Measurements from ENCODE around the gene FOXN4. TPM values are rescaled to one million over a fixed set of nuclear protein-coding genes. Genes with fewer than 3 reads are reported as not detected.

Gene FOXN4
- total RNA-seq, 4 donors from 2014 or later: not detected

DNA sequence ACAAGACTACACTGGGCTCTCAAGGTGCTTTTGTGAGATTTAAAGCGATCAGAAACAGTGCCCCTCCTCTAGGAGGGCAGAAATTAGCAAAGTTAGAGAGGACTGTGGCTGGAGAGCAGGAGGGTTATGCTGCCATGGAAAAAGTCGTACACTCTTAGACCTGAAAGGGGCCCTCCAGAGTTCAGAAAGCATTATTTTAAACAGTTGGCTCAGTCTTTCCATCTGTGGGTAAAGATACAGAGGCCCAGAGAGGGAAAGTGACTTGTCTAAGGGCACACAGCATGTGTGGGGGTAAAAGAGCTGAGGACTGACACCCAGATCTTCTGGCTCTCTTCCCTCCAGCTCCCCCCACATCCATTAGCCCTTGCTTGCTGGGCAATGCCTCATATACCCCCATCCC is 47.1 kb downstream of the FOXN4 start:
- peaks cover 2 to 100% (median 15%) of the 10 kb centered on the region in 3 donors for H3K36me3 ChIP-seq
- DNase-seq (ENCODE audit: low spot score in 2 of 2): no peak
- no peaks in the 10 kb centered on the region for H3K4me1 ChIP-seq
- no peak for TF ChIP-seq EP300 (IDR thresholded peaks at IDR 0.05)
- TF ChIP-seq, protein P1, sequence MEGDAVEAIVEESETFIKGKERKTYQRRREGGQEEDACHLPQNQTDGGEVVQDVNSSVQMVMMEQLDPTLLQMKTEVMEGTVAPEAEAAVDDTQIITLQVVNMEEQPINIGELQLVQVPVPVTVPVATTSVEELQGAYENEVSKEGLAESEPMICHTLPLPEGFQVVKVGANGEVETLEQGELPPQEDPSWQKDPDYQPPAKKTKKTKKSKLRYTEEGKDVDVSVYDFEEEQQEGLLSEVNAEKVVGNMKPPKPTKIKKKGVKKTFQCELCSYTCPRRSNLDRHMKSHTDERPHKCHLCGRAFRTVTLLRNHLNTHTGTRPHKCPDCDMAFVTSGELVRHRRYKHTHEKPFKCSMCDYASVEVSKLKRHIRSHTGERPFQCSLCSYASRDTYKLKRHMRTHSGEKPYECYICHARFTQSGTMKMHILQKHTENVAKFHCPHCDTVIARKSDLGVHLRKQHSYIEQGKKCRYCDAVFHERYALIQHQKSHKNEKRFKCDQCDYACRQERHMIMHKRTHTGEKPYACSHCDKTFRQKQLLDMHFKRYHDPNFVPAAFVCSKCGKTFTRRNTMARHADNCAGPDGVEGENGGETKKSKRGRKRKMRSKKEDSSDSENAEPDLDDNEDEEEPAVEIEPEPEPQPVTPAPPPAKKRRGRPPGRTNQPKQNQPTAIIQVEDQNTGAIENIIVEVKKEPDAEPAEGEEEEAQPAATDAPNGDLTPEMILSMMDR (IDR thresholded peaks at IDR 0.05): no peak
- no peak for TF ChIP-seq POLR2A (IDR thresholded peaks at IDR 0.05)
- peaks cover 0 to 12% (median 2%) of the 10 kb centered on the region in 4 donors for H3K9me3 ChIP-seq
- 93 to 97% methylated on average over 2 of the region's 2 CpGs for WGBS, 2 donors
- H3K27me3 ChIP-seq: no peaks in the 10 kb centered on the region
- no peak overlapping the region for H3K4me3 ChIP-seq
- H3K27ac ChIP-seq: no peak overlapping the region

GRCh38 chr12:109261087-109261486 is 48.0 kb downstream of the FOXN4 start:
- TF ChIP-seq, protein P1 (IDR thresholded peaks at IDR 0.05): no peak
- TF ChIP-seq POLR2A (IDR thresholded peaks at IDR 0.05) (no peak), EP300 (IDR thresholded peaks at IDR 0.05) (no peak)
- Histone ChIP-seq H3K27ac (no peak overlapping the region), H3K27me3 (no peaks in the 10 kb centered on the region), H3K4me1 (no peaks in the 10 kb centered on the region), H3K36me3 (peaks cover 2 to 100% (median 15%) of the 10 kb centered on the region in 3 donors), H3K4me3 (no peak overlapping the region), H3K9me3 (peaks cover 0 to 12% (median 2%) of the 10 kb centered on the region in 4 donors)
- 90 to 100% methylated on average over 1 of the region's 1 CpG for WGBS, 2 donors
- DNase-seq (ENCODE audit: low spot score in 2 of 2): no peak

- H3K4me3 ChIP-seq: no peak overlapping the region
- peaks cover 0 to 12% (median 2%) of the 10 kb centered on the region in 4 donors for H3K9me3 ChIP-seq
- no peaks in the 10 kb centered on the region for H3K27me3 ChIP-seq
- H3K4me1 ChIP-seq: no peaks in the 10 kb centered on the region
- no peak for DNase-seq (ENCODE audit: low spot score in 2 of 2)
- peaks cover 2 to 100% (median 9%) of the 10 kb centered on the region in 3 donors for H3K36me3 ChIP-seq
- WGBS, 2 donors: 92 to 94% methylated on average over 1 of the region's 1 CpG
- no peak overlapping the region for H3K27ac ChIP-seq
- TF ChIP-seq EP300 (IDR thresholded peaks at IDR 0.05) (no peak), POLR2A (IDR thresholded peaks at IDR 0.05) (no peak)
- TF ChIP-seq, protein P1 (IDR thresholded peaks at IDR 0.05): no peak
These were observed 49.6 kb downstream of the FOXN4 start for GRCh38 chr12:109259545-109259895.

- Histone ChIP-seq H3K27ac (no peak overlapping the region), H3K36me3 (peaks cover 2 to 100% (median 9%) of the 10 kb centered on the region in 3 donors), H3K4me1 (no peaks in the 10 kb centered on the region), H3K4me3 (no peak overlapping the region), H3K9me3 (peaks cover 0 to 16% (median 3%) of the 10 kb centered on the region in 4 donors), H3K27me3 (no peaks in the 10 kb centered on the region)
- no peak for DNase-seq (ENCODE audit: low spot score in 2 of 2)
- TF ChIP-seq POLR2A (IDR thresholded peaks at IDR 0.05) (no peak), EP300 (IDR thresholded peaks at IDR 0.05) (no peak)
- TF ChIP-seq, protein P1 (IDR thresholded peaks at IDR 0.05): no peak
- 82 to 83% methylated on average over 13 to 16 of the region's 16 CpGs for WGBS, 2 donors
These were observed 50.2 kb downstream of the FOXN4 start for GRCh38 chr12:109258607-109259544.

- TF ChIP-seq EP300 (IDR thresholded peaks at IDR 0.05): no peak
- TF ChIP-seq, protein P1 (IDR thresholded peaks at IDR 0.05): no peak
- TF ChIP-seq POLR2A (IDR thresholded peaks at IDR 0.05): no peak
- H3K36me3 ChIP-seq: peaks cover 0 to 100% (median 9%) of the 10 kb centered on the region in 3 donors
- H3K27me3 ChIP-seq: no peaks in the 10 kb centered on the region
- no peak for DNase-seq (ENCODE audit: low spot score in 2 of 2)
- no peak overlapping the region for H3K27ac ChIP-seq
- H3K9me3 ChIP-seq: peaks cover 0 to 17% (median 2%) of the 10 kb centered on the region in 4 donors
- WGBS, 2 donors: 76 to 96% methylated on average over 4 to 6 of the region's 6 CpGs
- H3K4me1 ChIP-seq: no peaks in the 10 kb centered on the region
- H3K4me3 ChIP-seq: no peak overlapping the region
These were observed 50.9 kb downstream of the FOXN4 start for GRCh38 chr12:109258201-109258600.

Data from tibial nerve (tissue), 4 donors.